ENCODE data around the gene FCRL5. TPM values are rescaled to one million over a fixed set of nuclear protein-coding genes. Genes with fewer than 3 reads are reported as not detected.

FCRL5 gene
- total and polyA plus RNA-seq, 12 donors = 0.03 to 0.65 (median 0.13) TPM; not detected in 8

DNA sequence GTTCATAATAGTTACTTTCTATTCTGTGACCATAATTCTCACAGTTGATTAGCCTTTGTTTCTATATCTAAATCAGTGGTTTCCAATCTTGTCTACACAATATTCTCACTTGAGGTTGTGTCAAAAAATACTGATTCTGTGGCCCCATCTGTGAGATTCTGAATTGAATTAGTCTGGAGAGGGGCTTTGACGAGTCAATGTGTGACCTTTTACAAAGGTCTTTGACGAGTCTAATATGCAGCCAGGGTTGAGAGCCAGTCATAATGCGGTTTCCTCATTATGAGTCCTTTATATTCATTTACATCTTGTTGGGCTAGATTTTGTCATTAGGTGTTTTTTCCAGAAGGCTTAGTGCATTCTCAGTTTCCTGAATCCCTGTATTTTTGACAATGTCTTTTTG, 19.7 kb downstream of the FCRL5 start:
- 78 to 85% methylated on average over 3 of the region's 3 CpGs for WGBS, 2 donors
- H3K4me3 ChIP-seq = no peak overlapping the region
- ATAC-seq = no peak
- H3K4me1 ChIP-seq = no peaks in the 10 kb centered on the region
- no peak for DNase-seq
- no peak overlapping the region for H3K27ac ChIP-seq
- H3K27me3 ChIP-seq = peaks cover 0 to 9% (median 0%) of the 10 kb centered on the region in 7 donors
- intact Hi-C loops (cut with DNase I) = no loop called here
- H3K9me3 ChIP-seq = peaks cover 0 to 5% (median 0%) of the 10 kb centered on the region in 11 donors
- H3K36me3 ChIP-seq = no peaks in the 10 kb centered on the region
- TF ChIP-seq CTCF (IDR thresholded peaks at IDR 0.05) = no peak

GRCh38 chr1:157523774-157524493, 28.4 kb downstream of the FCRL5 start:
- ATAC-seq (no peak), DNase-seq (no peak)
- H3K4me3 ChIP-seq = no peak overlapping the region
- no peaks in the 10 kb centered on the region for H3K4me1 ChIP-seq
- intact Hi-C loops (cut with DNase I) = no loop called here
- TF ChIP-seq CTCF (IDR thresholded peaks at IDR 0.05) = no peak
- H3K27ac ChIP-seq = no peak overlapping the region
- WGBS, 2 donors = 83 to 85% methylated on average over 5 of the region's 5 CpGs
- no peaks in the 10 kb centered on the region for H3K9me3 ChIP-seq
- peaks cover 0 to 37% (median 21%) of the 10 kb centered on the region in 7 donors for H3K27me3 ChIP-seq
- H3K36me3 ChIP-seq = no peaks in the 10 kb centered on the region

GRCh38 chr1:157521056-157521455, 31.3 kb downstream of the FCRL5 start:
- intact Hi-C loops (cut with DNase I) = no loop called here
- 82 to 85% methylated on average over 10 of the region's 10 CpGs for whole genome bisulfite sequencing, 2 donors
- DNase-seq = no peak
- peaks cover 0 to 37% (median 14%) of the 10 kb centered on the region in 7 donors for H3K27me3 ChIP-seq
- ATAC-seq = no peak
- H3K36me3 ChIP-seq = no peaks in the 10 kb centered on the region
- H3K27ac ChIP-seq = no peak overlapping the region
- no peaks in the 10 kb centered on the region for H3K4me1 ChIP-seq
- no peak overlapping the region for H3K4me3 ChIP-seq
- no peak for TF ChIP-seq CTCF (IDR thresholded peaks at IDR 0.05)
- no peaks in the 10 kb centered on the region for H3K9me3 ChIP-seq

- WGBS, 2 donors = 91 to 92% methylated on average over 20 of the region's 20 CpGs
- Histone ChIP-seq H3K9me3 (no peaks in the 10 kb centered on the region), H3K4me1 (no peaks in the 10 kb centered on the region), H3K27ac (no peak overlapping the region), H3K36me3 (no peaks in the 10 kb centered on the region), H3K27me3 (peaks cover 0 to 37% (median 14%) of the 10 kb centered on the region in 7 donors), H3K4me3 (no peak overlapping the region)
- no peak for ATAC-seq
- no peak for DNase-seq
- intact Hi-C loops (cut with DNase I) = no loop called here
- no peak for TF ChIP-seq CTCF (IDR thresholded peaks at IDR 0.05)
These were observed 31.9 kb downstream of the FCRL5 start for GRCh38 chr1:157520386-157520935.
